ENCODE data around the gene DUSP12.
"Not testable (repeated sequence)": the region's sequence is repeated elsewhere in the genome, so short reads cannot be mapped to it uniquely, and the experiment has no call there.

Gene DUSP12

GRCh38 chr1:161727256-161727924 is 22.2 kb upstream of the DUSP12 start:
- DNase-seq = peak; percentile 19

GRCh38 chr1:161728376-161729226 is 21.0 kb upstream of the DUSP12 start:
- no peak for DNase-seq

GRCh38 chr1:161730050-161730564 is 19.5 kb upstream of the DUSP12 start:
- DNase-seq = peak; percentile 7

- no peak for DNase-seq
Measured at GRCh38 chr1:161731241-161731640, 18.3 kb upstream of the DUSP12 start.

- no peak for DNase-seq
Measured at GRCh38 chr1:161731981-161732718, 17.4 kb upstream of the DUSP12 start.

- DNase-seq = no peak
Measured at GRCh38 chr1:161733526-161733925, 16.1 kb upstream of the DUSP12 start.

GRCh38 chr1:161735837-161736236 is 13.7 kb upstream of the DUSP12 start:
- no peak for DNase-seq

- no peak for DNase-seq
Measured at GRCh38 chr1:161736335-161736969, 13.1 kb upstream of the DUSP12 start.

- no peak for DNase-seq
Measured at GRCh38 chr1:161737625-161738024, 12.0 kb upstream of the DUSP12 start.

- DNase-seq = peak; percentile 60
Measured at GRCh38 chr1:161738627-161739287, 10.8 kb upstream of the DUSP12 start.

- no peak for DNase-seq
Measured at GRCh38 chr1:161739865-161740566, 9.6 kb upstream of the DUSP12 start.

- DNase-seq = no peak
Measured at GRCh38 chr1:161740921-161741320, 8.7 kb upstream of the DUSP12 start.

GRCh38 chr1:161743231-161743630 is 6.4 kb upstream of the DUSP12 start:
- DNase-seq = no peak

- DNase-seq = no peak
Measured at GRCh38 chr1:161747801-161748200, 1.8 kb upstream of the DUSP12 start.

- peak; percentile 37 for DNase-seq
Measured at GRCh38 chr1:161763522-161764098, 14.0 kb downstream of the DUSP12 start.

GRCh38 chr1:161766102-161766981 is 16.8 kb downstream of the DUSP12 start, which contains the start of gene ATF6:
ATF6 (plus strand) TSS chr1:161766320; CDS start chr1:161766361, 41 bp downstream.
- peak; percentile 75 for DNase-seq

- no peak for DNase-seq
Measured at GRCh38 chr1:161768461-161768860, 18.9 kb downstream of the DUSP12 start.

- no peak for DNase-seq
Measured at GRCh38 chr1:161768986-161769672, 19.5 kb downstream of the DUSP12 start.

GRCh38 chr1:161769673-161770045 is 20.1 kb downstream of the DUSP12 start:
- DNase-seq = not testable (repeated sequence)
